HG03439 (cell line): ENCODE results near the gene PDE6H.

Experiments used
- ATAC-seq: cut with Tn5 transposase; IDR thresholded peaks from one replicate; pipeline ENCODE4 v1.9.1; 2021; ENCODE audit warnings: mild to moderate bottlenecking, moderate library complexity; ENCODE audit not compliant: unreplicated experiment

Gene PDE6H

DNA sequence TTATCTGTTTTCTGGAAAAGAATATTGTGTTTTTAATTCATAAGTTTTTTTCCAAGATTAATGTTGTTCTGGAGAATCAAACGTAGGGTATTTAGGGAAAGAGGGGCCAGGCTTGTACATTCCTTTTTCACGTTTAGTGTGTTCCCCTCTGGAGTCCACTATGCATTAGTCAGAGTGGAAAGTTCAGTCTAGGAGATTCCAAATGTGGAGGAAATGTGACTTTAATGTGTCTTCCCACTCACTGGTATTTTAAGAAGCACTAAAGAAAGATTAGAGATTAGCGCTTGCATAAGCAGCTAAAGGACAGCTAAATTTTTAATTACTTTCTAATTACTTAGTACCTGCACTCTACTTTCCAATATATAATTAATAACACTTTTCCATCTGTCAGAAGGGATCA lies 4.4 kb upstream of the PDE6H start:
- no peak for ATAC-seq

DNA sequence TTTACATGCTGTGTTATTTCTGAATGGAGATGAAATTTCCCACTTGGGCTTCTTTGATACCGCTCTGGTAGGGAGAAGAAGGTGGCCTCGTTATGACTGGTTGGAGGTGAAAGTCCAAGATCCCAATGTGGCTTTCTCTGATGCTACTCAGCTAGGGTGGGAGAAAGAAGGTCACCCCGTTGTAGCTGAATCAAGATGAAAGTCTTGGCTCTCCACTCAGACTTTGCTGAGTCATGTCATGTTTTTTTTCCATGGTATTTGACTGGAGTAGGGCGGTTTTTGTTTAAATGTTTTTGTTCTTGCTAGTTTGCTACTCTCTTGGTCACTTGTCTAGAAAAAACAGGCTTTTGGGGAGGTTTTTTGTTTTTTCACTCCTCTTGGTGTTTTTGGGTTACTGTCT lies 2.4 kb upstream of the PDE6H start:
- ATAC-seq = no peak

DNA sequence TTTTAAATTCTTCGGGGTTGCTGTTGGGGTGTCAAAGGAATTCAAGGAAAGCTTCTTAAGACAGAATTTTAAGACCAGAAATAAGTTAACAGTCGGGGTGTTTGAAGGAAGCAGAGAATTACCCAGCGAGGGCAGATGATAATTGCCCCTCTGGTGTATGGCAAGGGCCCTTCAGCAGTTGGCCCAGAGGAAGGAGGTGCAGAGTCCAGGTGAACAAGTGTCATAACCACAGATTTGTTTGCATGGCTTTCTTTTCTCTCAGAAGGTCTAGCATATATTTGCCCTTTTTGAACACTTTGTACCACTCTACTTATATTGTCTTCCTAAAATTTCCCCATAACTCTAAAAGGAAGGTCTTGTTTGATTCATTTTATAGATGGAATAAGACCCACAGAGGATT lies 1.8 kb downstream of the PDE6H start:
- no peak for ATAC-seq

DNA sequence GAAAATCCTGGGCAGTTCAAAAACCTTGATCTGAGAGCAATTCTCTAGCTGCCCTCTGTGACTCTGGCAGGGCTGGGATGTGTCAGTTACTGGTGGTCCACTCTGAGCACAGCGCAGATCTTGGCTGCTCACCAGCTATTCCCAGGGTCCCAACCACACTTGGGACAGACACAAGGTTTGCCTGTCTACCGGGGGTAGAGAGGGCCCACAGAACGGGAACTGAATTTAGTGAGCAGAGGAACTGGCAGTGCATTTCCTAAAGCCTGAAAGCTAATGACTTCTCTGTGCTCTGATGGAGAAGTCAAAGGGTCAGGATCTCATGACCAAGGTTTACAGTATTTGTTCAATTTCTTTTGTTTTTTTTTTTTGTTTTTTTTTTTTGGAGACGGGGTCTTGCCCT lies 2.6 kb downstream of the PDE6H start:
- no peak for ATAC-seq

DNA sequence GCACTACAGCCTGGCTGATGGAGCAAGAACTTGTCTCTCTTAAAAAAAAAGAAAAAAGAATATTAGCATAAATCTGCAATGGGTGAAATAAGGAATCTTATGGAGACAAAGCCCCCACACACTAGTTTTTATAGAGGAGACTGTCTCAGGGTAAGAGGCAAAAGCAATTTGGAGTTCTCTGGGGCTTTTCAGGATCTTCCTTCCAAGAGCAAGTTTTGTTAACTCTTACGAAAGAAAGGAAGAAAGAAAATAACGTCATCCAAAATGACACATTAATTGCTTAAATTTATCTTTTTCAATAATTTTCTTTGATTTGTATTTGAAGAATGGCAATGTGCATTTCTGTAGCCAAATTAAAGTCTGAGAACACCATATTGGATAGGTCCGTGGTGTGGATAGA lies 3.8 kb downstream of the PDE6H start:
- no peak for ATAC-seq

DNA sequence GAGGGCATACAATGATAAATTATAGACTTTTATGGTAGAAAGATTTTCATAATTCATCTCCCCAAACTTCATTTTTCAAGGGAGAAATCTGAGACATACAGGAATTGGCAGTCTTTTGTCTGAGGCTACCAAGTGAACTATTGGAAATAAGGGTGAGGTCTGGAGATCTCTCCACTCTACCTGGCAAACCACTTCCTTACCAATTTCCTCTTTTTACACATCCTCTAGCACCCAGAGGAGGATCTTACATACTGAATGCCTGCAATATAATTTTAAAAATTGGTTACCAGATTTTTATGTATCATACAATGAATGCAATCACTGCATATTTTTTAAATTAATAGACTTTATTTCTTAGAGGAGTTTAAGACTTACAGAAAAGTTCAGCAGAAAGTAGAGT lies 6.6 kb downstream of the PDE6H start:
- ATAC-seq = no peak

DNA sequence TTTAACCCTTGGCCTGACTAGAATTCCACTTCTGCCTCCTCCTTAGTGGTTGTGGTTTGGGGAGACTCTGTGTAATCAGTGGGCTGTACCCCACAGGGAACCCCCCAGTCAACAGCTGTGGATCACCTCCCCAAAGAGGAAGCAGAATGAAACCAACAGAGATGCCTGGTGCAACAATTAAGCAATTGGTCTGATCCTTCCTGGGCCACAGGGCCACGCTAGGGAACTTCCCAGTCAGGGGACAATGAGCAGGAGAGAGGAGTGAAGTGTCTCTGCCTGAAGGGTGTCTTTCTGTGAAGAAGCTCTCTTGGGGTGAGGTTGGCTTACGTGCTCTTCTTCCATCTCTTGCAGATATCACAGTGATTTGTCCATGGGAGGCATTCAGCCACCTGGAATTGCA lies 8.2 kb downstream of the PDE6H start:
- no peak for ATAC-seq

DNA sequence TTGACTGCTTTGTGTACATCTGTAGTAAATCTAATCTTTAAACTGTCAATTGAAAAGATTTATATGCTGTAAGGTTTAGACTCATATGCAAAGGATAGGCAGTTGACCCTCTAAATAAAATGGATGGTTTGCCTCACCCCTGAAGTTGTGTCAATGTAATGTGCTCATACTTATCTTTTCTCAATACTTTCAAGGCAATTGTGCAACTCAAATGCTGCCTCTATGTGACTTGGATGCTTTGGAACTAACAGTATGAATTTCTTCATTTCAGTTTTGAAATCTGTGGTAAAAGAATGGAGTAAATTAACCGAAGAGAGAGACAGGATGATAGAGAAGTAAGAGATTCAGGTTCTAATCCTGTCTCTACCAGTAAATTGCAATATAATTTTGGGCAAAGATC lies 9.7 kb downstream of the PDE6H start:
- ATAC-seq = no peak

DNA sequence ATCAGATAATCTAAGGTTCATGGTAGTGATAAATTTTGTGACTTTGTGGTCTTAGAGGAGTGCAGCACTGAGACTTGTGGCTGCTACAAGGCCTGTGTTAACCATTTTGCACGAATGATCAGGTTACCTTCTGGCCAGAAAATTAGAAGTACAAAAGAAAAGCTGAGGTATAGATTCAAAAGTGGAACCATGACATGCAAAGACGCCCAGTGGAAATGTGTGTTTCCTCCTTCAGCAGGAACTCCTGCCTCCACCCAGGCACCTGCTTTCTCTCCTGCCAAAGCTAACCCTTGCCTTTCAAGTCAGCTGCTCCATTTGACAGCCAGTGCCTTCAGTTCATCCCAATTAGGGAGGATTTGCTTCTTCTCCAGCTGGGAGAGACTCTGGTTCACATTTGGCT lies 10.1 kb downstream of the PDE6H start:
- ATAC-seq = no peak

DNA sequence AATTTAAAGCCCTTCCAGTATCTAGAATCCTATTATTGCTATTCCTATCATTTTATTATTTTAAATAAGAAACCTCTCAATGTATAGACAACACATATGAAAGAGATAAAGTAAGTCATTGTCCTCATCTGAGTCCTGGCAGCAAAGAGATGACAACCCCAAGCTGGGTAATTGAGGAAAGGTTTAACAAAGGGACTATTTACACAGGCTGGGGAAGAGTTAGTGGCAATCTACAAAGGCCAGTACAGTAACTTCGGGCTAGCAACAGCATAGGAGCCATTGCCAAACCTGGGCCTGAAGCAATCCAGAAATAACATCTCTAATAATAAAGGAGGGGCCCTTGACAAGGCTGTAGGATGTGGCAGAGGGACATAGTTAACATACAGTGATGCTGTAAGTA lies 11.2 kb downstream of the PDE6H start:
- ATAC-seq = no peak

DNA sequence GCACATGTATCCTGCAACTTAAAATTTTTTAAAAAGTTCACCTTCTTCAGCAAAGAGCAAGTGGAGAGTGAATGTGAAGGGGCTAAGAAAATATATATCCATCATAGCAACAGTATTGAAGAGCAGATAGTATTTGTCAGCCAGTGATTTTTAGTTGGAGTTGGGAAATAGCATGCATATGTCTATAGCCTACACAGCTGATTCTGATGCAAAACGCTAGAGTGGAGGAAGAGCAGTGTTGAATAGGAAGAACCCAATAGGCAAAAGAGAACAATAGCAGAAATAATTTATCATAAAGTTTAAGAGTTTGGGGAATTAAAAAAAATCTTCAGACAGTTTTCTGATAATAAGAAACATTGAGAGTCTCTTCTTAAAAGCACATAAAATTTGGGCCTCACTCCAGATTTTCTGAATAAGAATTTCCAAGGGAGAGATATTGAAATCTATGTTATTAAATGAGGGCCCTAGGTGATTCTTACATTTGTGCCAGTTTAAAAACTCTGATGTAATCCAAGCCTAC lies 12.0 kb downstream of the PDE6H start:
- ATAC-seq = no peak

DNA sequence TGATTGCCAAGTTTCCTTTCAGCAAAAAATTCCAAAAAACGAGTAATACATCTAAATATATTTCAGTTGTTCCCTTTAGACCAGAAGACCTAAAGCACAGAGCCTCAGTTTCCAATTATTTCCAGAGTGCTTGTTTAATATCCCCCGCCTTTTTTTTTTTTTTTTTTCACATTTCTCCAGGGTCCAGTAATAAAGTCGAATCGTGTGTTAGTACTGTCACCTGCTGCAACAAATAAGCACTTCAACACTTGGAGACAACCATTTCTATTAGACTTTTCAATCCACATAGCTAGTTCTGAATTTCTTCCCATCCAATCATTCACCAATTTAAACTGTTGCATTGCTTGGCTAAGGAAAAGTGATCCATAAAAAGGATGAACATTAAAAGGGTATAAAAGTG lies 13.6 kb downstream of the PDE6H start:
- no peak for ATAC-seq

DNA sequence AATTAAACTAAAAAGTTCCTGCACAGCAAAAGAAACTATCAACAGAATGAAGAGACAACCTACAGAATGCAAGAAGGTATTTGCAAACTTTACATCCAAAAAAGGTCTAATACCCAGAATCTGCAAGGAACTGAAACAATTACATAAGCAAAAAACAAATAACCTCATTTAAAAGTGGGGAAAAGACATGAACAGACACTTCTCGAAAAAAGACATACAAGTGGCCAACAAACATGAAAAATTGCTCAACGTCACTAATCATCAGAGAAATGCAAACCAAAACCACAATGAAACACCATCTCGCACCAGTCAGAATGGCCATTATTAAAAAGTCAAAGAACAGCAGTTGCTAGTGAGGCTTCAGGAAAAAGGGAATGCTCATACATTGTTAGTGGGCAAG lies 15.2 kb downstream of the PDE6H start:
- no peak for ATAC-seq

DNA sequence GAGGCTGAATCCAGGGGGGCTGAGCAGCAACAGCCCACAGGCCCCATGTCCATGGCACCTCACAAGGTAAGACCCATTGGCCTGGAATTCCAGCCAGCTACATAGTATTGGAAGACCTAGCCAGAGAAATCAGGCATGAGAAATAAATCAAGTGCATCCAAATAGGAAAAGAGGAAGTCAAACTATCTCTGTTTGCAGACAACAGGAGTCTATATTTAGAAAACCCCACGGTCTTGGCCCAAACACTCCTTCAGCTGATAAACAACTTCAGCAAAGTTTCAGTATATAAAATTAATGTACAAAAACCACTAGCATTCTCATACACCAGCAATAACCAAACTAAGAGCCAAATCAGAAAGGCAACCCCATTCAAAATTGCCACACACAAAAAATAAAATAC lies 16.9 kb downstream of the PDE6H start:
- ATAC-seq = peak; percentile 50

DNA sequence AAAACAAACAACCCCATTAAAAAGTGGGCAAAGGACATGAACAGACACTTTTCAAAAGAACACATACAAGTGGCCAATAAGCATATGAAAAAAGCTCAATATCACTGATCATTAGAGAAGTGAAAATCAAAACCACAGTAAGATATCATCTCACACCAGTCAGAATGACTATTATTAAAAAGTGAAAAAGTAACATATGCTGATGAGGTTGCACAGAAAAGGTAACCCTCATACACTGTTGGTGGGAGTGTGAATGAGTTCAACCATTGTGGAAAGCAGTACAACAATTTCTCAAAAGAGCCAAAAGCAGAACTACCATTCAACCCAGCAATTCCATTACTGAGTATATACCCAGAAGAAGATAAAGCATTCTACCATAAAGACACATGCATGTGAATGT lies 18.2 kb downstream of the PDE6H start:
- no peak for ATAC-seq

DNA sequence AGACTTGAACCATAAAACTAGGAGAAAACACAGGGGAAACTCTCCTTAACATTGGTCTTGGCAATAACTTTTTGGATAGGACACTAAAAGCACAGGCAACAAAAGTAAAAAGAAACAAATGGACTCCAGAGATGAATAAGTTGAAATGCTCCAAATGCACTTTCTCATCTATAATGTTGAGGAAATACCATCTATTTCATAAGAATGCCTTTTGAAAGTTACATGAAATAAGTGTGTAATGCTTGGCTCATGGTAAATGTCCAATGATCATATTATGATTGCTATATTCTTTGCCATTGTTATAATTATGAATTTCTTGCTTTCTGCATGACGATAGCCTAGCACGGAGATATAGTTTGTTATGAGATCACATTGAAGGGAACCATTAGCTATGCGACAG lies 19.8 kb downstream of the PDE6H start:
- ATAC-seq = no peak

DNA sequence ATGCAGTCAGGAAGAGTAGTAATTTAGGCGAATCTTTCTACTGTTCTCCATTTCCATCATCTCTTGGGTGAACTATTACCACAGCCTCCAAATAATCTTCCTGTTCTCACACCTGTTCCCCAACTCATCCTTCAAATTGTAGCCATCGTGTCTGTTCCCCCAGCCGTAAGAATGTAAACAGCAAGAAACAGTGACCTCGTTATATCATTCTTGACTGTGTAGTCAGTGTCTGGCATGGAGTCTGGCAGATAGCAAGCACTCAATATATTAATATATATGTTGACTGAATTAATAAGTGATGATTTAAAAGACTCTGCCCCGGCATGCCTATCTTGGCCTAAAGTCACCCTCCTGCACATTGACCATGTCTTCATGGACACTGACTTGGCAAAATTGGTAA lies 20.3 kb downstream of the PDE6H start:
- ATAC-seq = no peak

DNA sequence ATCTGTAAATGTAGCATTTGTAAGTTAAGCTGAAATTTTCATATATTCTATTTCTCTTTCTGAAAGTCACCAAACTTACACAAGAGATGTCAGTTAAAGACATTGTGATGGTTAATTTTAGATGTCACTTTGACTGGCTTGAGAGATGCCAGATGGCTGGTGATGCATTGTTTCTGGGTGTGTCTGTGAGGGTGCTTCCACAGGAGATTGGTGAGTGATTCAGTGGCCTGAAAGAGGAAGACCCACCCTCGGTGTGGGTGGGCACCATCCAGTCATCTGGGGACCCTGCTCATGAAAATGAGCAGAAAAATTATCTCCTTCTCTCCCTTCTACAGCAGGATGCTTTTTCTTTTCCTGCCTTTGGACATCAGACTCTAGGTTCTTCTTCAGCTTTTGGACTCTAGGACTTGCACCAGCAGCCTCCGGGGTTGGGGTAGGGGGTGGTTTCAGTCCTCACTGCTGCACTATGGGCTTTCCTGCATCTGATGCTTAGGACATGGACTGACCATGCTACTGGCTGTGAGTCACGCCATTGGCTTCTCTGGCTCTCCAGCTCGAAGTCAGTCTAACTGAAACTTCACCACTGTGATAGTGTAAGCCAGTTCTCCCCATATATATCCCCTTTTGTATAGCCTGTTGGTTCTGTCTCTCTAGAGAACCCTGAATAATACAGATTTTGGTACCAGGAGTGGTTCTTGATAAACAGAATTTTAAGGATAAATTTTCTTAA lies 20.9 kb downstream of the PDE6H start:
- ATAC-seq = no peak

DNA sequence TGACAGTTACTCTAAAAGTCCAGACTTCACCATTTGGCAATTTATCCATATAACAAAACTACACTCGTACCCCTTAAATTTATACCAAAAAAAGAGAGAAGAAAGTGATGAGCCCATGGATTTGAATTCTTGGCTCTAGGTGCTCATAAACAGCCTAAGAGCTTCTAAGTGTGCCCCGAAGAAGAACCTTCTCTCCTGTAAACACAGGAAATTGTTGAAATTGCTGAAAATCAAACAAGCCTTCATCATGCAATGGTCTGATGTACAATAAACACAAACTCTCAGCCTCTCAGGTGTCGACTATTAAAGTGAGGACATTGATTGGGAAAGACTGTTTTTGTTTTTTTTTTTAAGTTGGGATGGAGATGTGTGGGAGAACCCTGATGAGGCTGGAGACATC lies 21.8 kb downstream of the PDE6H start:
- ATAC-seq = no peak

DNA sequence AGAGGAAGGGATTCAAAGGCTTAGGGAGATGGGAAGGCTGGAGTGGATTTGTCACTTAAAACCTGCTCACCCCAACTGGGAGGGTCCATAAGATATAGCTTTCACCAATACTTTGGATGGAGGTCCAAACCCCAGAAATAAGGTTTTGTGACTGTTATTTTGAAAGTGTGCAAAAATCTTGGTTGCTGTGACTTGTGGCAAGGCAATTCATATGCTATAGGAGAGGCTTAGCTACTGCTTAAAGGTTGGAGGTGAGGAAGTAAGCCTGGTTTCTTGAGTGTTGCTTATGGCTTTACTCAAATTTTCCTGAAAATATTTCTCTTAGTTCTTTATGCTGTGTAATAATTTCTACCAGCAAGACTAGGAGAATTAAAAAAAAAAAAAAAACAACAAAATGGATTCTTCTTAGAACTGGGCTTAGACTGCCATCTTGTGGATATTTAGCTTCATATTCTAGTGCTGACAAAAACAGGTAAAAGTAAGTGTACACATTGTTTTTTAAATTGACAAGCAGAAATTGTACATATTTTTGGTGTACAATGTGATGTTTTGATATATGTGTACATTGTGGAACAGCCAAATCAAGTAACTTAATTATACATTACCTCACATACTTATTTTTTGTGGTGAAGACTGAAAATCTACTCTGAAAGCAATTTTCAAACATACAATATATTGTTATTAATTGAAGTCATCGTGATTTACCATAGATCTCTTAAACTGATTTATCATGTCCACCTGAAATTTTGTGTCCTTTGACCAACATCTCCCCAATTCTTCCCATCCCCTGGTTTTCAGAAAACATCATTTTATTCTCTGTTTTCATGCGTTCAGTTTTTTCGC lies 23.0 kb downstream of the PDE6H start:
- no peak for ATAC-seq

DNA sequence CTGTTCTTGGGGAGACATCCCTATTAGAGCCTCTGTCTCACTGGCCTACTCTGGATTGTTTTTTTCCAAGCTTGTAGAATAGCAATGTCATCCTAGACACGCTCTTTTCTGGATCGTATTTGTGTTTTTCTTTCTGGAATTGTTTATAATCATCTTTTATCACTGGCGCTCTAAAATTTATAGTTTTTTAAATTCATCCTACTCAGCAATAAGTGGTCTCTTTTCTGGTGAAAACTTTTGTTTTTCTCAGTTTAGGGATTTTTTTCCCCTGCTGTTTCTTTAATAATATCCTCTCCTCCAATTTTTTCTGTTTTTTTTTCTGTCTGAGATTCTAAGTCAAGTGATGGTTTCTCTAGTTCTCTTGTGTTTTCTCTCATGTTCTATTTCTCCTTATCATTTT lies 25.2 kb downstream of the PDE6H start:
- no peak for ATAC-seq

DNA sequence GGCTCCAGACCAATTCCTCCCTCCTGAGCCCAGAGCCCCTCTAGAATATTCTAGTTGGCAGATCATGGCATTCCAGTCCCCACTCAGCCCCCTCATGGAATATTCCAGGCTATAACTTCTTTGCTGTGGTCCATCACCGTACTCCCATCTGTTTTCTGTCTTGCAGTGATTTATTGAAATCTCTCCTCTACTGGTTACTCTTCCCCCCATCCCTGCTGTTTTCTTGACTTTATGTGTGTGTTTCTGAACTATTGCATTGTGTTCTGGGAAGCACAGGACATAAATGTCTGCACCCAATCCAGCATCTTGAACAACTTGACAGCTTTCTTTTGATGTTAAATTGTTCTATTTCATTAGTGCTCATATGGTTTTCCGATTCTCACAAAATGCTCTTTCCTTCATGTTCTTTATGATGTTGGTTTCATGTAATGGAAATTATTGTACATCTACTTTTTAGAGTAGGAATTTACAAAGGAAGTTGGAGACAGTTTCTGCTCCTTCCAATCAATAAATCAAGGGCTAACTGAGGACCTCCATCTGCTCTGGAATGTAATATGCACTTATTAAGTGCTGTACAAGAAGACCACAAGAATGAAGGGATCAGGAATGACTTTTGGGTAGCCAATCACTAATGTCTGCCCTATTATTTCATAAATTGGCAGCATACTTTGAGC lies 26.3 kb downstream of the PDE6H start:
- no peak for ATAC-seq
